Activated naive CD8-positive, alpha-beta T cell treated with anti-CD3 and anti-CD28 coated beads, Interleukin-2, amount 10 ng/mL, durations not matched to agents 7 days and 5 days (primary cell): ENCODE results near the gene SPRTN. TPM values are rescaled to one million over a fixed set of nuclear protein-coding genes. Genes with fewer than 3 reads are reported as not detected.
"Not testable (repeated sequence)": the region's sequence is repeated elsewhere in the genome, so short reads cannot be mapped to it uniquely, and the experiment has no call there.

ENCODE experiments used
- ATAC-seq: fragments of 150-1000 bp; cut with Tn5 transposase; one replicate; pipeline ENCODE4 v1.10.0; 2021; ENCODE audit warnings: low read depth, moderate library complexity
- POLR2A ChIA-PET: fragments of 350-600 bp; sonication (Branson Sonifier 250); formaldehyde crosslinking; loops from one replicate; lab custom pipeline; 2021; ENCODE audit warnings: antibody characterized with exemption; lab: Charles Lee
- DNase-seq: peaks from one replicate; pipeline ENCODE4 v3.0.0; 2021
- H3K27ac Mint-ChIP-seq: one replicate; pipeline ENCODE4 v1.8.0; 2022; ENCODE audit warnings: mild to moderate bottlenecking, mixed read lengths
- H3K27me3 Mint-ChIP-seq: one replicate; pipeline ENCODE4 v1.8.0; 2022; ENCODE audit warnings: mild to moderate bottlenecking, moderate library complexity, mixed read lengths
- H3K36me3 Mint-ChIP-seq: one replicate; pipeline ENCODE4 v1.8.0; 2021; ENCODE audit warnings: mild to moderate bottlenecking, mixed read lengths
- H3K4me1 Mint-ChIP-seq: one replicate; pipeline ENCODE4 v1.8.0; 2021; ENCODE audit warnings: mixed read lengths
- H3K4me3 Mint-ChIP-seq: one replicate; pipeline ENCODE4 v1.8.0; 2022; ENCODE audit warnings: mild to moderate bottlenecking, moderate library complexity, mixed read lengths
- H3K9me3 Mint-ChIP-seq: one replicate; pipeline ENCODE4 v1.8.0; 2021; ENCODE audit warnings: mixed read lengths
- total RNA-seq, 2 experiments: library from RNA; stranded (reverse); gene quantifications; one replicate each; pipeline ENCODE4 v1.2.3, GENCODE V29; 2021

The SPRTN gene
- total RNA-seq, 2 experiments from 2014 or later: 14.7 to 19.0 TPM

DNA sequence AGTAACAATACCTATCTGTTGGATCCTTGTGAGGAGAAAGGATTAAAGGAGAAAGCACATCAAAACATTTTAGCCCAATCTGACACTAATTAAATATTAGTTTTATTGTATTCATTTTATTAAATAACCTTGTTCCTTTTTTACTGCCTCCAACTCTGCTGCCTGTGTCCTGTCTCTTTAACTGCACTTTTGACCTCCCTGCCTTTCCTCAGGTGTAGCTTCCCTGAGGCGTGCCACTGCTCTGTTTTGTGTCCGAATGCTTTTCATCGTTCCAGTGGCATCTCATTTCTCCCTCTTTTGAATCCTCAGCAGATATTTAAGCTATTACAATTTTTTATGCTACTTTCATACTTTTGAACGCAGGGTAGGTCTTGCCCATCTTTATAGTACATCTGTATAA, 10.3 kb downstream of the SPRTN start:
- no peak overlapping the region for H3K27ac Mint-ChIP-seq
- H3K4me3 Mint-ChIP-seq: no peak overlapping the region
- no peak for DNase-seq
- no peak for ATAC-seq
- H3K4me1 Mint-ChIP-seq: no peaks in the 10 kb centered on the region
- no peaks in the 10 kb centered on the region for H3K9me3 Mint-ChIP-seq
- peaks cover 10% of the 10 kb centered on the region for H3K36me3 Mint-ChIP-seq
- POLR2A ChIA-PET: no interaction called here
- no peaks in the 10 kb centered on the region for H3K27me3 Mint-ChIP-seq

DNA sequence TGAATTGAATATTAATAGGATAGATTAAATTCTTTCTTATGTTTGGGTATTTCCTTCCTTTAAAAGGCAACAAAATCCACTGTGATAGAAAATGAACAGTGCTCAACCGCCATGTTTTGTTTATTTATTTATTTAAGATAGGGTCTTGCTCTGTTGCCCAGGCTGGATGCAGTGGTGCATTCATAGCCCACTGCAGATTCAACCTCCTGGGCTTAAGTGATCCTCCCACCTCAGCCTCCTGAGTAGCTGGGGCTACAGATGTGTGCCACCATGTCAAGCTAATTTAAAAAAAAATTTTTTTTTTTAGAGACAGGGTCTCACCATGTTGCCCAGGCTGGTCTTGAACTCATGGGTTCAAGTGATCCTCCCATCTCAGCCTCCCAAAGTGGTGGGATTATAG, 10.8 kb downstream of the SPRTN start:
- ATAC-seq, H3K9me3 Mint-ChIP-seq, H3K4me3 Mint-ChIP-seq, H3K27ac Mint-ChIP-seq, H3K36me3 Mint-ChIP-seq, POLR2A ChIA-PET, H3K4me1 Mint-ChIP-seq, H3K27me3 Mint-ChIP-seq, DNase-seq: not testable (repeated sequence)

DNA sequence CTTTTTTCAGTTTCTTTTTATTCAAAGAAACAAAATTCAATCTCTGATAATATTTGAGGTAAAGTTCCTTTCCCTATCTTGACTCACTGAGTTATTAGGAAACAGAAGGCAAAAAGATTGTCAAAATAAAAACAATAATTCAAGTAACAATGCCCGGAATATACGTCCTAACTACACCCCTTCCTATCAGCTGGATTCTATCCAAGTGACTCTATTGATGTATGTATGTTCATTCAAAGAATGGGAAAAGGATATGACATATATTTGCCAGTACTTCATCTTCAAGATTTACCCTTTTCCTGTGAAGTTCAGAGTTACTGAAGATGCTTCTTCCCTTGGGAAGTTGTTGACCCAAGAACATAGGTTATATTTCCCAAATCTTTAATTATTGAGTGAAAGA, 13.7 kb downstream of the SPRTN start:
- H3K27me3 Mint-ChIP-seq: no peaks in the 10 kb centered on the region
- H3K36me3 Mint-ChIP-seq: peaks cover 8% of the 10 kb centered on the region
- no peaks in the 10 kb centered on the region for H3K4me1 Mint-ChIP-seq
- POLR2A ChIA-PET: no interaction called here
- no peak for DNase-seq
- H3K9me3 Mint-ChIP-seq: no peaks in the 10 kb centered on the region
- no peak for ATAC-seq
- H3K27ac Mint-ChIP-seq: no peak overlapping the region
- no peak overlapping the region for H3K4me3 Mint-ChIP-seq

DNA sequence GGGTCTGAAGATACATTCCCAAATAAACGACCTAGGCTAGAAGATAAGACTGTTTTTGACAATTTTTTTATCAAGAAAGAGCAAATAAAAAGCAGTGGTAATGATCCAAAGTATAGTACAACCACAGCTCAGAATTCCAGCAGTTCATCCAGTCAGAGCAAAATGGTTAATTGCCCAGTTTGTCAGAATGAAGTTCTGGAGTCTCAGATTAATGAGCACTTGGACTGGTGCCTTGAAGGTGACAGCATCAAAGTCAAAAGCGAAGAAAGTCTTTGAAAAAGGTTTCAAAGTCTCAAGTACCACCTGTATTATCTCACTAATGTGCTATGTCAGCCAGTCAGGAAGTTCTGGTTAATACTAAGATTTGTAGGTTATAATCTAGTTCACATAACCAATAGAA, 15.0 kb downstream of the SPRTN start:
- Mint-ChIP-seq H3K4me1 (peaks cover 5% of the 10 kb centered on the region), H3K4me3 (no peak overlapping the region), H3K9me3 (no peaks in the 10 kb centered on the region), H3K27me3 (no peaks in the 10 kb centered on the region), H3K27ac (no peak overlapping the region), H3K36me3 (peaks cover 8% of the 10 kb centered on the region)
- DNase-seq (no peak), ATAC-seq (no peak)
- POLR2A ChIA-PET: no interaction called here

DNA sequence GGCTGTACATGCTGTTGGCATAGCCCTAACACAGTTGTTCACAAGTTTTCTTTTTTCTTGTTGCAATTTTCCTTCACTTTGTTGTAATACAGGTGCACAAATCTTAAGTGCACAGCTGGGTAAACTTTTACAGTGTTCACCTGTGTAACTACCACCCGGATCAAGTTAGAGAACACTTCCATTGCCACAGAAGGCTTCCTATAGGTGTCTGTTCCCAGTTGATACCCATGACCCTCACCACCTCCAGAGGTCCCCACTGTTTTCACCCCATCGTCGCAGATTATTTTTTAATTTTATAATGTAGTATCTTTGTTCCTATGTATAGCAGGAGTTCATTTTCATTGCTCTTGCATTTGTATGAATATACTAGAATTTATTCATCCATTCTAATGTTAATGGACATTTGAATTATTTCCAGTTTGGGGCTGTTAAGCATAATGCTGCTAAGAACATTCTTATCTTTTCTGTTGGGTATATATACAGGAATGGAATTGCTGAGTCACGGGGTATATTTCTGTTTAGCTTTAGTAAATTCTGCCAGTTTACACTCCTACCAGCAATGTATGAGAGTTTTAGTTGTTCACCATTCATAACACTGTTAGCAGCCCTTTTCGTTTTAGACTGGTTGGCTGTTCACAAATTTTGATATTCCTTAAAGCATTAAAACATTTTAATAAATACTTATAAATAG, 16.4 kb downstream of the SPRTN start:
- Mint-ChIP-seq H3K36me3 (peaks cover 6% of the 10 kb centered on the region), H3K4me1 (peaks cover 5% of the 10 kb centered on the region), H3K9me3 (no peaks in the 10 kb centered on the region), H3K27me3 (no peaks in the 10 kb centered on the region), H3K27ac (no peak overlapping the region), H3K4me3 (no peak overlapping the region)
- ATAC-seq (no peak), DNase-seq (no peak)
- POLR2A ChIA-PET: no interaction called here

DNA sequence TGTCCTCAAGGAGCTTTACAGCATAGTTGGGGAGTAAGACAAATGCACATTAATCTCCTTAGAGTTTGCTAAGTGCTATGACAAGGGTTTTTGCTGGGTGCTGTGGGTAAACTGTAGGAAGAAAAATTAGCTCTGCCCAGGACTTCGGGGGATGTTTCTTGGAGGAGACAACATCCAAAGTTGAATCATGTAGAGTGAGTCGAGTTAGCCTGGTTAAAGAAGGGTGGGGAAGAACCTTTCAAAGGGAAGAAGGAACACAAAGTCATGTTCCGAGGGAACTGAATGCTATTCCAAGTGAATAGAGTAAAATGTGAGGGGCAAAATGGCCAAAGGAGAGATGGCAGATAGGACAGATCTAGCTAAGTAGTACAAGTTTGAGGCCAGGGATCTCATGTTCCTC, 17.1 kb downstream of the SPRTN start:
- H3K4me1 Mint-ChIP-seq: peaks cover 5% of the 10 kb centered on the region
- POLR2A ChIA-PET: no interaction called here
- ATAC-seq (no peak), DNase-seq (no peak)
- H3K4me3 Mint-ChIP-seq: no peak overlapping the region
- H3K27ac Mint-ChIP-seq: no peak overlapping the region
- H3K27me3 Mint-ChIP-seq: no peaks in the 10 kb centered on the region
- no peaks in the 10 kb centered on the region for H3K9me3 Mint-ChIP-seq
- peaks cover 6% of the 10 kb centered on the region for H3K36me3 Mint-ChIP-seq

DNA sequence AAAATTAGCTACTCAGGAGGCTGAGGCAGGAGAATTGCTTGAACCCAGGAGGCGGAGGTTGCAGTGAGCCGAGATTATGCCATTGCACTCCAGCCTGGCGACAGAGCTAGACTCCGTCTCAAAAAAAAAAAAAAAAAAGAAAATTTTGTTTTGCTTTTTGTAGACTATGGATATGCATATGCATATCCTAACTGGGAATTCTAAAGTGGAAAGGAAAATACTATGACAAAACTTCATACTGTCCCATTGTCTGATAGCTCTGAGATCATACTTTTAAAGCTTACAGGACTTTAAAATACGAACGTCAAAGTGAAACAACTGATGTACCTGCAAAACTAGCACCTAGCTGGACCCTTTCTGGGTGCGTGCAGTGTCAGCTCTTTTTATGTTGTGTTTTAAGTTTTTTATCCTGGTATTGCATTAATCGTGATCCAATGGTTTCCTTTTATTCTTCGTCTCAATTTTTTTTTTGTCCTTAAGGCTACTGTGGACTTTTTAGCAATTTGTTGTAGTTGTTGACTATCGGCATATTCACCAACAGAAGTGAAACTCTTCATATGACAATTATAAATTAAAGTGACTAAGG, 19.2 kb downstream of the SPRTN start:
- Mint-ChIP-seq H3K9me3 (no peaks in the 10 kb centered on the region), H3K27ac (no peak overlapping the region), H3K4me3 (no peak overlapping the region), H3K4me1 (peaks cover 5% of the 10 kb centered on the region), H3K36me3 (peaks cover 7% of the 10 kb centered on the region), H3K27me3 (no peaks in the 10 kb centered on the region)
- no peak for DNase-seq
- POLR2A ChIA-PET: no interaction called here
- ATAC-seq: no peak

DNA sequence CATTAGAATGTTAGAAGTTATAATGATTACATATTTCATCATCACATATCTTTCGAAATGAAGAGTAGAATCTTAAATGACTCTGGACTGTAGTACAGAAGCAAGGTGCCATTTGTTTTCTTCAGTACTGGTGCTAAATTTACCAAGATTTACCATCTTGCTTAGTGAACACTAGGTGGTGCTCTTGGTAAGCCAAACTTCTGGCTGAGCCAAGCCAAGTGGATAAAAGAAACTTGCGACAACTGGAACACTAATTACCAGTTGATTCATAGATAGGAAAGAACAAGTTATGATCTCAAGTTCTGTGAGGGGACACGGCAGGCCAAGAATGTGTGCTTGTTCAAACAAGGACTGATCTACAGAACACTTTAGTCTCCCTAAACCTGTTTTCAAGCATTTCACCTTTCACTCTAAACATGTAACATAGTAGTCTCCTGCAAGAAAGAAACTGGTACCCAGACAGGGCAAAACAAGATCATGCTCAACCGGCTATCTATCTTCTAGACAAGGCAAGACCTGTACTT, 19.8 kb downstream of the SPRTN start:
- H3K36me3 Mint-ChIP-seq: peaks cover 7% of the 10 kb centered on the region
- no peaks in the 10 kb centered on the region for H3K9me3 Mint-ChIP-seq
- no peak overlapping the region for H3K4me3 Mint-ChIP-seq
- ATAC-seq: peak; percentile 52
- H3K27ac Mint-ChIP-seq: no peak overlapping the region
- no peak for DNase-seq
- peaks cover 5% of the 10 kb centered on the region for H3K4me1 Mint-ChIP-seq
- no peaks in the 10 kb centered on the region for H3K27me3 Mint-ChIP-seq
- POLR2A ChIA-PET: no interaction called here

DNA sequence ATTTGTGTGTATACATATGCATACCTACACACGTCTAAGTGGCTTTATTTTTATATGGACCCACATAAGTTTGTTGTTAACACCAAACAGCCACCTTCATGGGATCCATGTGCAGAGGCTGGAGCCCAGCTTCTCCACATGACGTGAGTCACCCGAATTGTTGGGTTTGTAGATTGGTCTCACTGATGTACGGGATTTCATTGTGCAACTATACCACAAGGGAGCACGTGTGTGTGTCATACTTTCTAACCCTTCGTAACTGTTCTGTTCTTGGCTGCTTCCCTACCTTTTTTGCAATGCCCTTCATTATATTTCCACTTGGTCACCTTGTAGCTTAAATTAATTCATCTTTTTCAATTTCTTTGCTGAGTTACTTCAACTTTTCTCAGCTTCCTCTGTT, 21.0 kb downstream of the SPRTN start:
- ATAC-seq (no peak), DNase-seq (no peak)
- POLR2A ChIA-PET: no interaction called here
- Mint-ChIP-seq H3K36me3 (peaks cover 8% of the 10 kb centered on the region), H3K27ac (no peak overlapping the region), H3K4me1 (peaks cover 5% of the 10 kb centered on the region), H3K4me3 (no peak overlapping the region), H3K27me3 (no peaks in the 10 kb centered on the region), H3K9me3 (no peaks in the 10 kb centered on the region)

DNA sequence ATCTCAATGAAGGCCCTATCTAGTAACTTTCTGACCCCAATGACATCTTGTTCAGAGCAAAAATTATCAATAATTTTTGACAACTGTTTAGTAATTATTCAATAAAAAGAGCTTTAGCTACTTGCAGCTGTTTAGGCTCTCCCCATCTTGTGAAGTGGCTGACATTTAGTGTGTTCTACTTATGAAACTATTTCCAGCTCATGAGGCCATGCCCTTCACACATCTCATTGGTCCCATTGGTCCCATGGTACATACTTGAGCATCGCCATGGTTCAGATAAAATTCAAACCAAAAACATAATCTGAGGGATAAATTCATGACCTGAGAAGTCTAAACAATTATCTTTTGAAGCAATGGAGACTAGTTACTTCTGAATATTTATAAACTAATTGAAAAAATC, 24.2 kb downstream of the SPRTN start:
- Mint-ChIP-seq H3K27ac (no peak overlapping the region), H3K4me1 (peaks cover 6% of the 10 kb centered on the region), H3K9me3 (no peaks in the 10 kb centered on the region), H3K4me3 (no peak overlapping the region), H3K27me3 (no peaks in the 10 kb centered on the region), H3K36me3 (peaks cover 13% of the 10 kb centered on the region)
- ATAC-seq (no peak), DNase-seq (no peak)
- POLR2A ChIA-PET: interaction anchor here (1.4 kb wide), 1 partner anchor 24 kb away, joined by 5 read pairs; the partner anchor contains the start of genes EXOC8 and SPRTN

DNA sequence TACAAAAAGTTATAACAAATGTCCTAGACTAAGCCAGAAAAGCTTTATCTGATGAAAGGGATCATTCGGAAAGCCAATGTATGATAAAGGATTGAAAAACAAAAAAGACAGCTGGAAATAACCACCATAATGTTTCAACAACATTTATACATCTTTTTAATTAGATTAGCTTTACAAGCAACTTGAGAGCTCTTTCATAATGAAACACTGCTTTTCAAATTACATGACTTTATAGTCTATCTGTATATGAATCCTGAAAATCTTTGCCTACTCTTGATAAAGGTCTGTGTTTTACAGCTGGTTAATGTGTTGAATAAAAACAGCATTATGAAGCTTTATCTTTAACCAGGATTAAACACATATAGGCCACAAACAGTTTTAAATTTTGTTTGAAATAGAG, 25.5 kb downstream of the SPRTN start:
- H3K9me3 Mint-ChIP-seq: no peaks in the 10 kb centered on the region
- H3K27me3 Mint-ChIP-seq: no peaks in the 10 kb centered on the region
- POLR2A ChIA-PET: interaction anchor here (1.4 kb wide), 1 partner anchor 26 kb away, joined by 5 read pairs; the partner anchor contains the start of genes EXOC8 and SPRTN
- H3K36me3 Mint-ChIP-seq: peaks cover 16% of the 10 kb centered on the region
- H3K27ac Mint-ChIP-seq: no peak overlapping the region
- no peak overlapping the region for H3K4me3 Mint-ChIP-seq
- ATAC-seq: no peak
- H3K4me1 Mint-ChIP-seq: peaks cover 2% of the 10 kb centered on the region
- DNase-seq: no peak

DNA sequence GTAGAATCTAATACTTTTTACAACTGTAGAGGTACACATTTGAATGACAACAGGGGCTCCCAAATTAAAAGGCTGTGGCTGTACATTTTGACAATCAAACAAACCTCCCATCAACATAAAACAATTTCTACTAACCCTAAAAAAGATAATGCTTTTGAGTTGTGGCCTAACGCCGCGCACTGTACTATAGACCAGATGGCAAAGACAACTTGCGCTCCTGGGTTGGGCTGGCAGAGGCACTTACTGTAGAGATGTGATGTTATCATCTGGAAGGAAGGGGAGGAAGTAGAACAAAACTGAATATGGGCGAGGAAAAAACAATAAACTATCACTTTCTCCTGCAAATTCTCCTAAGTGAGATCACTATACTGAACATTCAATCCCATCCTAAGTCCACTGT, 26.1 kb downstream of the SPRTN start:
- Mint-ChIP-seq H3K4me1 (peaks cover 3% of the 10 kb centered on the region), H3K4me3 (no peak overlapping the region), H3K27me3 (no peaks in the 10 kb centered on the region), H3K27ac (no peak overlapping the region), H3K9me3 (no peaks in the 10 kb centered on the region), H3K36me3 (peaks cover 20% of the 10 kb centered on the region)
- POLR2A ChIA-PET: no interaction called here
- ATAC-seq (no peak), DNase-seq (no peak)

DNA sequence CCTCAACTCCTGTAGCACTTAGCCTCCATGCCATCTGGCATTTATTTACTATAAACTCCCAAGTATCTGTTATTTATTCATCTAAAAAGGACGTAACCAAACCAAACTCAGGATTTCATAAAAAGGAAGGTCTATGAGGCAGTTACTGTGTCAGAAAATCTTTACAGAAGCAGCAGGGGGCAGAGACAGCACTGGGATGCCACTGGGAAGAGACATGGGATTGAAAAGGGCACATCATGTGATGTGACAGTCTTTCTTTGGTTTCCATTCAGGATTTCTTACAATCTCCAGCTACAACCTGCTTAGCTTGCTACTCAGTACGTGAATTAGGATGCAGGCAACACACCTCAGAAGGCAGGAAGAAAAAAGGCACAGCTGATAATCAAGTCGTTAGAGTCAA, 31.2 kb downstream of the SPRTN start:
- POLR2A ChIA-PET: no interaction called here
- peak overlapping the region; percentile 55 for H3K27ac Mint-ChIP-seq
- no peak overlapping the region for H3K4me3 Mint-ChIP-seq
- peaks cover 17% of the 10 kb centered on the region for H3K36me3 Mint-ChIP-seq
- H3K4me1 Mint-ChIP-seq: peaks cover 3% of the 10 kb centered on the region
- no peak for DNase-seq
- H3K27me3 Mint-ChIP-seq: no peaks in the 10 kb centered on the region
- no peak for ATAC-seq
- H3K9me3 Mint-ChIP-seq: no peaks in the 10 kb centered on the region

DNA sequence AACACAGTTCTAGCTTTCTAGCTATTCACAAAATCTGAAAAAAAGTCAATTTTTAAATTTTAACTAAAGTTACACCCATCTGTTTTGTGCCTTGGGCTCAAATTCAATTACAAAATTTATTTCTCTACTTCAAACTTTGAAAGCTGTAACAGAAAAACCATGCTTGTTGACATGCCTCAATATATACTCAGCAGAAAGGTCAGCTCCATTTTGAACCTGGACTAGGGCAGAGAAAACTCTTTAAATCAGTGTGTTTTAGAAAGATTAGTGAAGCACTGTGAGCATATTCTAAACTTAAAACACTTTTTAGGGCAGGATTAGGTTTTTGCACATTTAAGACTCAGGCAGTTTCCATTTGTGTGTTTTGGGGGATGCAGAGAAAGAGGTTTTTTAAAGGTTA, 34.4 kb downstream of the SPRTN start:
- POLR2A ChIA-PET: no interaction called here
- DNase-seq (no peak), ATAC-seq (no peak)
- no peak overlapping the region for H3K27ac Mint-ChIP-seq
- no peaks in the 10 kb centered on the region for H3K27me3 Mint-ChIP-seq
- peaks cover 15% of the 10 kb centered on the region for H3K4me1 Mint-ChIP-seq
- H3K36me3 Mint-ChIP-seq: peaks cover 10% of the 10 kb centered on the region
- no peaks in the 10 kb centered on the region for H3K9me3 Mint-ChIP-seq
- no peak overlapping the region for H3K4me3 Mint-ChIP-seq
